DOHH2 (cell line): ENCODE data around the gene GATB.

Experiments used
- H3F3A ChIP-seq: fragments of 200-600 bp; sonication (generic), shearing (Covaris generic); 2 replicates; pipeline ENCODE4 v1.6.0; 2016; ENCODE audit warnings: antibody characterized with exemption, mild to moderate bottlenecking; ENCODE audit not compliant: control insufficient read depth, insufficient read depth
- H3K27ac ChIP-seq: fragments of 200-600 bp; sonication (generic); 2 replicates; pipeline ENCODE4 v1.5.1; 2014; ENCODE audit warnings: low read depth, mild to moderate bottlenecking, low read length, moderate library complexity
- H3K27me3 ChIP-seq: fragments of 200-600 bp; sonication (generic); 2 replicates; pipeline ENCODE4 v1.6.1; 2014; ENCODE audit warnings: mild to moderate bottlenecking, low read length, mixed read lengths; ENCODE audit not compliant: control insufficient read depth
- H3K36me3 ChIP-seq: fragments of 200-600 bp; sonication (generic); 2 replicates; pipeline ENCODE4 v1.6.1; 2014; ENCODE audit warnings: mild to moderate bottlenecking, low read length, moderate library complexity, mixed read lengths; ENCODE audit not compliant: control insufficient read depth
- H3K4me1 ChIP-seq: fragments of 200-600 bp; sonication (generic); 2 replicates; pipeline ENCODE4 v1.6.1; 2014; ENCODE audit warnings: mild to moderate bottlenecking, low read length, mixed read lengths; ENCODE audit not compliant: control insufficient read depth
- H3K4me2 ChIP-seq: fragments of 200-600 bp; sonication (generic); 2 replicates; pipeline ENCODE4 v1.6.0; 2014; ENCODE audit warnings: mild to moderate bottlenecking, low read length, moderate library complexity
- H3K4me3 ChIP-seq: fragments of 200-600 bp; sonication (generic); 2 replicates; pipeline ENCODE4 v1.5.1; 2014; ENCODE audit warnings: mild to moderate bottlenecking, low read length, mixed read lengths
- H3K79me2 ChIP-seq: fragments of 200-600 bp; sonication (generic); 2 replicates; pipeline ENCODE4 v1.6.1; 2014; ENCODE audit warnings: mild to moderate bottlenecking, low read length, mixed read lengths; ENCODE audit not compliant: control insufficient read depth
- H3K9me2 ChIP-seq: fragments of 200-600 bp; sonication (generic); replicated peaks from 2 replicates; pipeline ENCODE4 v1.6.1; 2014; ENCODE audit warnings: mild to moderate bottlenecking, low read length, mixed read lengths; ENCODE audit not compliant: control insufficient read depth
- H3K9me3 ChIP-seq: fragments of 200-600 bp; sonication (generic); 2 replicates; pipeline ENCODE4 v1.6.1; 2014; ENCODE audit warnings: antibody characterized with exemption, low read length, mixed read lengths; ENCODE audit not compliant: control insufficient read depth, insufficient read depth
- H4K20me1 ChIP-seq: fragments of 200-600 bp; sonication (generic); 2 replicates; pipeline ENCODE4 v1.6.0; 2014; ENCODE audit warnings: low read depth, mild to moderate bottlenecking, antibody characterized with exemption, low read length, moderate library complexity; ENCODE audit not compliant: control insufficient read depth, insufficient read depth
- EZH2phosphoT487 ChIP-seq: fragments of 200-600 bp; sonication (generic); IDR thresholded peaks from 2 replicates; pipeline ENCODE4 v1.6.1; 2017; ENCODE audit warnings: borderline replicate concordance, mild to moderate bottlenecking, antibody characterized with exemption, low read length, moderate library complexity, mixed read lengths
- TF ChIP-seq, protein P1 (sequence below): fragments of 200-600 bp; sonication (generic); IDR thresholded peaks from one replicate; pipeline ENCODE4 v1.5.1; 2014; ENCODE audit warnings: antibody characterized with exemption, mild to moderate bottlenecking, low read depth, low read length; ENCODE audit not compliant: poor library complexity, severe bottlenecking

GATB gene

DNA sequence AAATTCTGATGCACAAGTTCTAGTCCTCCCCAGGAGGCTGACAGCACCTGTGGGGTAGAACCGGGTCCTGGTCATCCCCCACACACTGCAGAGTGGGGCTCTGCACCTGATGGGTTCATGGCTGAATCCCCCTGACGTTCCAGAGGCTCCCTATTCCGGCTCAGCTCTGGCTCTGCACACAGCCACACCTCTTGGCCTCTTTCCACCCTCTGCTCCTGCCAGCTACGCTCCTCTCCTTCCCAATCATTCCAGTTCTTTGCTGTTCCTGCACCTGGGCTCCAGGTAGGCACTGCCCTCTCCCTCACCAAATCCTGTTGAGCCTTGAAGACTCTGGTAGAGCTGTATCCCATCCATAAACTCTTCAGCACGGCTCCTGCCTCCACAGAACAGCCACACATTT lies 75.5 kb downstream of the GATB start:
- no peaks in the 10 kb centered on the region for H3K9me2 ChIP-seq

DNA sequence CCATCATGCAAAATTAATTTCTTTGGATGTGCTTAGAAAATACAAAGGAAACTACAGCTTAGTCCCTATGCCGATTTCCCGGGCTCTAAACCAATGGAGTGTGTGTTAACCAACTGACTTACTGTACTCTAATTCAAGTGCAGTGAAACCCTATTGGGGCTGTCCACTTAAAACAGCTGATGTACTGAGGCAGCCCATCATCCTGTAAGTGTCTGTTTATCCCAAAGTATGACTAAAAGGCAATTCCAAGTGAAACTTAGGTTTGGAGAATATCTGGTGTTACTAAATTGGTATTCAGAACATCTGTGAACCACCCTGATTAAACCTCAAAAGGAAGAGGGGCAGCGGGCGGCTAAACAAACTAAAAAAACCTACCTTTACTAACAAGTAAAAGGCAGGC lies 79.7 kb downstream of the GATB start:
- H3K9me2 ChIP-seq, result no peaks in the 10 kb centered on the region
- no peaks in the 10 kb centered on the region for H3K79me2 ChIP-seq
- no peaks in the 10 kb centered on the region for H3F3A ChIP-seq
- H3K4me1 ChIP-seq, result no peaks in the 10 kb centered on the region
- H3K27me3 ChIP-seq, result no peaks in the 10 kb centered on the region
- no peaks in the 10 kb centered on the region for H3K9me3 ChIP-seq
- no peaks in the 10 kb centered on the region for H4K20me1 ChIP-seq
- H3K4me2 ChIP-seq, result no peak overlapping the region
- no peak overlapping the region for H3K27ac ChIP-seq
- no peak overlapping the region for H3K4me3 ChIP-seq
- H3K36me3 ChIP-seq, result no peaks in the 10 kb centered on the region
- no peak for TF ChIP-seq EZH2phosphoT487
- TF ChIP-seq, protein P1, sequence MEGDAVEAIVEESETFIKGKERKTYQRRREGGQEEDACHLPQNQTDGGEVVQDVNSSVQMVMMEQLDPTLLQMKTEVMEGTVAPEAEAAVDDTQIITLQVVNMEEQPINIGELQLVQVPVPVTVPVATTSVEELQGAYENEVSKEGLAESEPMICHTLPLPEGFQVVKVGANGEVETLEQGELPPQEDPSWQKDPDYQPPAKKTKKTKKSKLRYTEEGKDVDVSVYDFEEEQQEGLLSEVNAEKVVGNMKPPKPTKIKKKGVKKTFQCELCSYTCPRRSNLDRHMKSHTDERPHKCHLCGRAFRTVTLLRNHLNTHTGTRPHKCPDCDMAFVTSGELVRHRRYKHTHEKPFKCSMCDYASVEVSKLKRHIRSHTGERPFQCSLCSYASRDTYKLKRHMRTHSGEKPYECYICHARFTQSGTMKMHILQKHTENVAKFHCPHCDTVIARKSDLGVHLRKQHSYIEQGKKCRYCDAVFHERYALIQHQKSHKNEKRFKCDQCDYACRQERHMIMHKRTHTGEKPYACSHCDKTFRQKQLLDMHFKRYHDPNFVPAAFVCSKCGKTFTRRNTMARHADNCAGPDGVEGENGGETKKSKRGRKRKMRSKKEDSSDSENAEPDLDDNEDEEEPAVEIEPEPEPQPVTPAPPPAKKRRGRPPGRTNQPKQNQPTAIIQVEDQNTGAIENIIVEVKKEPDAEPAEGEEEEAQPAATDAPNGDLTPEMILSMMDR, result no peak

More for the DNA sequence above, 75.5 kb downstream of the GATB start:
- Histone ChIP-seq H3F3A (no peaks in the 10 kb centered on the region), H3K79me2 (no peaks in the 10 kb centered on the region), H3K27me3 (no peaks in the 10 kb centered on the region), H3K4me1 (no peaks in the 10 kb centered on the region), H3K36me3 (no peaks in the 10 kb centered on the region), H3K4me3 (no peak overlapping the region), H4K20me1 (no peaks in the 10 kb centered on the region), H3K27ac (no peak overlapping the region), H3K4me2 (no peak overlapping the region), H3K9me3 (no peaks in the 10 kb centered on the region)
- no peak for TF ChIP-seq EZH2phosphoT487
- TF ChIP-seq, protein P1, result no peak

DNA sequence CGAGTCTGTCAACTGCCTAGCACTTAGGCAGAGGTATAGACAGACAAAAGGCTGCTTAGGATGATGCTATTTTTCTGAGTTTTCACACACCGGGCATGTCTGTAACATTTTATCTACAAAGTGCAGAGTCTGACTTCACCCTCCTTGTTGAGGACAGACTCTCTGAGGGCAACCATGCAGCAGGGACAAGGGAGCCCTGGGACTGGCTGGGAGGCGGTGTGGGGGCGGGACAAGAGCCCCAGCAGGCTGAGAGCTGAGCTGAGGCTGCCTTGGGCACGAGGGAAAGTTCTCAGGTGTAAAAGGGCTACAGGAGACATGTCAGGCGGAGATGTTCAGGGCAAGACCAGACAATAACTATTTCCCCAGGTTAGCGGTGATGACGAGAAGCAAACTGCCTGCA lies 81.6 kb downstream of the GATB start:
- no peak overlapping the region for H3K4me2 ChIP-seq
- H3K79me2 ChIP-seq, result no peaks in the 10 kb centered on the region
- H3K36me3 ChIP-seq, result no peaks in the 10 kb centered on the region
- no peak overlapping the region for H3K4me3 ChIP-seq
- no peak overlapping the region for H3K27ac ChIP-seq
- H3K27me3 ChIP-seq, result no peaks in the 10 kb centered on the region
- H4K20me1 ChIP-seq, result no peaks in the 10 kb centered on the region
- no peaks in the 10 kb centered on the region for H3F3A ChIP-seq
- no peaks in the 10 kb centered on the region for H3K9me3 ChIP-seq
- H3K9me2 ChIP-seq, result no peaks in the 10 kb centered on the region
- TF ChIP-seq, protein P1, result no peak
- no peak for TF ChIP-seq EZH2phosphoT487
- no peaks in the 10 kb centered on the region for H3K4me1 ChIP-seq
